HG02759 (cell line): ENCODE measurements around the gene MGMT.

Experiments used
- ATAC-seq: cut with Tn5 transposase; IDR thresholded peaks from one replicate; pipeline ENCODE4 v1.9.1; 2021; ENCODE audit warnings: mild to moderate bottlenecking, moderate library complexity; ENCODE audit not compliant: unreplicated experiment

The MGMT gene

DNA sequence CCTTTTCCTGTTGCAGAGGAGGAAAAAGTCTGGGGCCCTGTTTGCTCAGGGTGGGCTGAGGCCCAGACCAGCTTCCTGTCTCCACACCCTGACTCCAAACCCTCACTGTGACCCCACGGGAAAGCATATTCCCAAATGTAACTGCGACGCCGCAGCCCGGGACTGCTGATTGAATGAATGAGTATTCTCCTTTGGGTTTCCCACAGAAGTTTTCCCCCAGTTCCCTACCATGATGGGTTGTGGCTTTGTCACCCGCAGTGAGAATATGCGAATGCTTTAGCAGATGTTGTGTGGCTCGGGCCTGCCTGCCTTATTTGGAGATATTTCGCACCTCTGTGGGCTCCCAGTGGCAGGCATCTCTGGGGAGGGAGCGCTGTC, 50.6 kb downstream of the MGMT start:
- no peak for ATAC-seq

DNA sequence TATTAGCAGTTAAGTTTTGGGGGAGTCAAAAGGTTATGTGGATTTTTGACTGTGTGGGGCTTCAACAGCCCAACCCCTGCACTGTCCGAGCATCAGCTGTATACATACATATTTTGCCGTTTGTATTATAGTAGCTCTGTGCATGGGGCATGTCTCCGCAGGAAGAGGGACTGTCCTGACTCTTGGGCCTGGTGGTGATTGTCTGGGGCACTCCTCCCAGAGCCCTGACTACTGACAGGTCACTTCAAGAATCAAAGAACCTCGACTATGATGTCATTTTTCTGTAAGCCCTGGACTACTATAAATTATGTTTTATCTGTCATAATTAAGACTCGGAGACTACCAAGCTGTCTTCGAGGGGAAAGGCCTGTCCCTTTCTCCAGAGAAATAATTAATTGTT, 51.8 kb downstream of the MGMT start:
- ATAC-seq = no peak

- no peak for ATAC-seq
These were observed 53.5 kb downstream of the MGMT start for GRCh38 chr10:129520440-129521080.

GRCh38 chr10:129521161-129522025, 54.4 kb downstream of the MGMT start:
- ATAC-seq = no peak

- no peak for ATAC-seq
These were observed 55.1 kb downstream of the MGMT start for GRCh38 chr10:129522041-129522585.

DNA sequence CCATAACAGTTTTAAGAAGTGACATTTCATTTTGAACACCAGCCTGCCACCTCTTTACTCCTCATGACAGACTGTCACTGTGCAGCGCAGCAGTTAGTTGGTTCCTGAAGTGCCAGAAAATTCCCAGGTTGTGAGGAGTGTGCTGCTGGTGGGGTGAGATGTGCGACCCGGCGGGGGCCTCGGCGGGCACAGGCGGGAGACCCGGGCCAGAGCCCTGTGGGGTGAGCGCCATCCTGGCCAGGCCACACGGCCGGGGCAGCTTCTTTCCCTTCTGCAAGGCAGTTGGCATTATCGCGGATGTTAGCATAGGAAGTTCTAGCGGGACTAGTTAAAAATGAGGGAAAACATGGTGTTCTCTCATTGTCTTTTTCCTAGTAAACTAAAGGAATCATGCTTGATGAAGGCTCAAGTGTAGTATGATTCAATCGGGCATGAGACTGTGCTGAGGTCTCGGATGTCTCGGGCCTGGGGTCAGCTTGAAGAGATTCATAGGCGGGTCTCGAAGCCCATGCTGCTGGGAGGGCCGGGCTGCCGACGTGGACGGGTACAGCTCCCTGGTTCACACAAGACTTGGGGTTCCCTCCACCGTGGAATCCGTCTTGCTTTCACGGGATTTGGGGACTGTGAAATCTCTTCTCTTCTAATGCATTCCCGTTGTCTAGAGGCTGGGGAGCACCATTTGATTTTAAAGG, 56.1 kb downstream of the MGMT start:
- ATAC-seq = no peak

DNA sequence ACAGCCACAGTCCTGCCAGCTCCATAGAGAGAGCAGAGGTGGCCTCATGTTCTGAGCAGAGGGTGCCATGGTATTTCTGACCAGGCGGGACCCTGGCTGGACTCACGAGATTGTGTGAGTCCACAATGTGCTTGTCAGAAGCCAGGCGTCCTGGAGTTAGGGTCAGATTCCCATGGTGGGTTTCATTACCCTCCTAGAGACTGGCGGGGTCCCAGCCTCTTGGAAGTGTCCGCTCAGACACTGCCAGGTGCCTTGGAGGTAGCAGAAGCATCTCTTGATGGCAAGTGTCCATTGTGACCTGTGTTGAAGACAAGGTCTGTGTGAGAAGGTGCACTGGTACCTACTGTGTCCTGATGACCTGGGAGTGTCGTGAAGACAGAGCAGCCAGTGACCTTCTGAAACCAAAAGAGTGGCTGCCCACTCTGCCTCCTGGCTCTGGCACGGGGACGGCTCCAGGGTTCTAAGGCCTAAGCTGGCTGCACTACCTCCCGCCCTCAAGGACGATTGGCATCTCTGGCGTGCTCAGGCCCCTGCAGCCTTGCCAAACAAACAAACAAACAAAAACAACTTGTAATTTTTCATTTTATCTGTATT, 56.8 kb downstream of the MGMT start:
- no peak for ATAC-seq

DNA sequence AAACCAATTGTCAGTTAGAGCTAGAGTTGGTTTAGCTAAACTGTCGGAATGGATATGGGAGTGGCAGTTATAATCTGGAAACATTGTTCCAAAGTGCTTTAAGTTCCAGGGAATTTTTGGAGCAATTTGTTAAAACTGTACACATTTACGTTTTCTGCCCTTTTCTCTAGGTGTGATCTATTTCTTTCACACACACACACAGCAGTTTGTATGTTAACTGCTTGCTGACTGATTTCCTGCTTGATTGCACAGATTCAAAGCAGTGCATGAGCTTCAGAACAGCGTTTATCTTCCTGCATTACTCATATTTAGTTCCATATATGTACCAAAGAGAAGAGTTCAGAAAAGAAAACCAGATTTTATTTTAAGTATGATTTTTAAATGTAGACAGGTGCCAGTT, 57.9 kb downstream of the MGMT start:
- ATAC-seq = no peak

- no peak for ATAC-seq
These were observed 58.4 kb downstream of the MGMT start for GRCh38 chr10:129525401-129525801.

GRCh38 chr10:129526943-129527342, 59.9 kb downstream of the MGMT start:
- ATAC-seq = no peak

GRCh38 chr10:129528376-129528978, 61.4 kb downstream of the MGMT start:
- ATAC-seq = no peak

DNA sequence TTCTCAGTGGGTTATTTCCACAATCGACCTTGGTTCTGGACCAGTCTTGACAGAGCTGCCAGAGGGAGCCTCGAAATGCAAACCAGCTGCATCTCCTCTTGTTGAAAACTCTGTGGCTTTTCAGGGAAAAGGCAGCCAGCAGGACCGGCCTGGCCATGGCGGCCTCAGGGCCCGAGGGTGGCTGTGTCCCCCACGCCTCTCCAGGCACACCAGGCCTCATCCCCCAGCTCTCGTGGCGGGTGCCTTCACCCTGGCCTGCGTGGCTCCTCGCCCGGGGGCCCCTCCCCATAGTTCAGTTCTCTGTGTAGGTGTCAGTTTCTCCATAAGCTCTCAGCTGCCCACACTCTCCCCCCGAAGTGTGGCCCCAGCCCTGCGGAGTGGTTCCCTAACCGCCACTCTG, 63.5 kb downstream of the MGMT start:
- no peak for ATAC-seq

DNA sequence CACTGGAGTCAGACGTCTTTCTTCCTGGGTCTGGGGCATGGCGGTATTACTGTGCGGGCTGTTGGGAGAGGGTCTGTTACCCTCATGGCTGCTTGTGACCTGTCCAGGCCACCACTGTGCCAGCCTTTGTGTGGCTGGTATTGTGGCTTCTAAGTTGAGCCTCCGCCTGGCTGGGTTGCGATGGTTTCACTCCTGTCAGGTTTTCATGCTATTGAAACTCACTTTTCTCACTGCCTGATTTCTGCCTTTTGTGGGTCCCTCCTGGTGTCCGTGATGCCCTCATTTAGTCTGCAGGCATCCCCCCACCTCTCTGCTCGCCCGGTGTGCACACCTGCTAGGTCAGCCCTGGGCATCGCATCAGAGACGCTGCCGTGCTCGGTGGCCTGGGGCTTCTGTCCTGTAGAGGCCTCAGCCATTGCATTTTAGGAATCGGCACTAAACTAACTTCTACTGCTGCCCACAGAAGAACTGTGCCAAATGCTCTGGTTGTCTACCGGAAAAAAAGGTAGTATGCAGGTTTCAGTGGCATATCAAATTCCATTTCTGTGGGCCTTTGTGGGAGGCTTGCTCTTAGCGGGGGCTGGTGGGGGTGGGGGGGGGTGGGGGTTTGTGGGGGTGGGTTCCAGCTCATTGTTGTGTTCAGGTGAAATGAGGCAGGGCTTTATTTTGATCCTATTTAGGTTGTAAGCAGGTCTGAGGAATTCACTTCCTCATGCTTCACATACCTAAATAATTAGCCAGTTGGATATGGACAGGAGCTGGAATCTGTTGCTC, 64.3 kb downstream of the MGMT start:
- ATAC-seq = no peak

DNA sequence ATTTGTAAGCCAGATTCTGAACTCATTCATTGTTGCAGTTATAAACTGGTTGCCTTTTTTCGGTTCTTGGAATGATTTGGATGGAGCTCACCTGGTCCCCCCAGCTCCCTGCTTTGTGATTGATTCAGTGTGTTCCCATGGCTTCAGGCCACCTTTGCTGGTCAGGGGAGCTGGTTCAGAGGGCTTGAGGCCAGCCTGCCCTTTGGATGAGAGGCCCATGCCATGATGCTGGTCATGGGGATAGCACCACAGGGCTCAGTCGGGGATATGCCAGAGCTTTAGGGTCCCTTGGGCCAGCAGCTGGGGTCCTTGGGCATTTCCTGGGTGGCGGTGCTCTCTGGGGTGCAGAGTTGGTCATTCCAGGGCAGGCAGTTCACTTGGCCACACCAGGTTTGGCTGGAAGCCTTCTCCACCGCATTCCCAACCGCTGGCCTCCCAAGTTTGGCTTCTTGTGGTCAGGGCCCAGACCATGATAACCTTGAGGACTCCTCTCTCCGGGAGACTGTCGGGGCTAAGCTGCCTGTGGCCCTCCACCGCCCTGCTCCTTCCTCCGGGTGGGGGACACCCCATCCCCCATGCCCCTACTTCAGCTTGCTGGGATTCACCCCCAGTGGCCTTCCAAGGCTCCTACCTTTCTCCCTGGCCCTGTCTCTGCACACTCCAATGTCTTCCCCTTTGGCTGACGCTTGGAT, 65.1 kb downstream of the MGMT start:
- no peak for ATAC-seq

DNA sequence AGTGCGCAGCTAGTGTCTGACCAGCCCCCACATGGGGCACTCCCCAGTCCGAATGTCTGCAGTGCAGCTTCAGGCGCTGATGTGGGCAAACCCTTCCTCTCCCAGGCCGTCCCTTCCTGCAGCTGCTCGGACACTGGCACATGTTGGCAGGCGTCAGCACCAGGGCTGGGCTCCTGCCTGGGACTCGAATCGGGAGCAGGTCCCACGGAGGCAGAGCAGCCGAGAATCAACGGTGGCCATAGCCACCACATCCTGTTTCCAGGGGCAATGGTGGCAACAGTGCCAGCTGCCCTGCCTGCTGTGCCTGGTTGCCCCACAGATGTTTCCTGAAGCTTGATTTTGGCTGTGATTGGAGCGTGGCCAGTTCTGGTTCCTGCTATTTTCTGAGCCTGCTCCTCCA, 65.8 kb downstream of the MGMT start:
- peak; percentile 66 for ATAC-seq

DNA sequence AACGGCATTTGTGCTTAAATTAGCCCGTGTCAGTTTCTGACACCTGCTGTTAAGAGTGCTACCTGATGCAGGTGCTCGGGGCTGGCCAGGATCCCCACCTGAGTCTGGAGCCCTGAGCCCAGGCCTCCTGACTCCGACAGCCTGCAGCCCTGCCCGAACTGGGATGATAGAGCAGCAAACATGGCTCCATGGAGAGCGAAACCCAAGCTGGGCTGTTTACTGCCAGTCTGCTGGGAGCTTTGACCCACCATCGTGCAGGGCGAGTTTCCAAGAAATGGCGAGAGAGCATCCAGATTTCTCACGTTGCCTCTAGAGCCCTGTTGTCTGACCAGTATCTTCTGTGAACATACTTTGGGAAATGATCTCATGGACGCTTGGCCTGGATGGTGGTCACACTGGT, 66.2 kb downstream of the MGMT start:
- ATAC-seq = peak; percentile 11

DNA sequence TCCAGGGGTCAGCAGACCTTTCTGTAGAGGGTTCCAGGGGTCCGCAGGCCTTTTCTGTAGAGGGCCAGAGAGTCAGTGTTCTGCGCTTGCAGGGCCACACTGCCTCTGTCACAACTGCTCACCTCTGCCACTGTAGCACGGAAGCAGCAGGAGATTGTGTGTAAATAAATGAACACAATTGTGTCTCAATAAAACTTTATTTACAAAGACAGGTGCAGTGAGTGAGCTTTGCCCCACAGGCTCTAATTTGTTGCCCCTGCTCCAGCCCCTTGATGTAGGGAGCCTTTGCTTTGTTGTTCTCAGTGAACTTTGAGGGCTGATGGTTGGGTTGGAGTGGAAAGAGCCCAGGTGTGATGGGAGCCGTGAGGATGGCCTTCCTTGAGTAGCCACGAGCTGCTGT, 67.8 kb downstream of the MGMT start:
- no peak for ATAC-seq

GRCh38 chr10:129536336-129536735, 69.3 kb downstream of the MGMT start:
- ATAC-seq = no peak

DNA sequence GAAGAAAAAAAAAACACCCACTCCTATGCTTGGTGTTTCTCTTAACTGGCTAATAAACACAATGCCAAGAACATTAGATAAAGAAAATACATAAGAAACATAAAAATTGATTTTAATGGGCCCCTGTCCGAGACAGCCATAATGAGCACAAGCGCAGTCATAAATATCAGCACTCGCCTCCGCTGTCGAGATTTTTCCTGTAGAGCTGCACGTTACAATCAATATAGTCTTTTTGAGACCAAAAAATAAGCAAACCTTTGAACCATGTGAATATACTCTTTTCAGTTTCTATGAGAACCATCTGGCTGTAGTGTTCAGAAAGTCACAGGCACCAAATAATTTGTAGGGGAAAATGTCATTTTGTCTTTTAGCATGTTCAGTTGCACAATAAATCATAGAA, 70.1 kb downstream of the MGMT start:
- no peak for ATAC-seq

DNA sequence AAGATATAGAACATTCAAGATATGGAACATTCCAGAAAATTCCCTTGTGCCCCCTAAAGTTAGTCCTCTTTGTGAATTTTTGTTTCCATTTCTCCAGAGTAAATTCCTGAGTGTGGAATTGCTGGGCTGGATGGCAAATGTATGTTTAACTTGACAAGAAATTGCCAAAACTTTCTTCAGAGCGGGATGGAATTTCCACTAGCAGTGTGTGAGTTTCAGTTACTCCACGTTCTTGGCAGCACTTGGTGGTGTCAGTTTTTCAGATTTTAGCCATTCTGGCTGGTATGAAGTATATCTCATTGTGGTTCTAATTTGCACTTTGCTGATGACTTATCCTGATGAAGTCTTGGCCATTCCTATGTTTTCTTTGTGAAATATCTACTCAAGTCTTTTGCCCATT, 71.2 kb downstream of the MGMT start:
- ATAC-seq = no peak
